Measurements from ENCODE around the gene VARS1.

DNA sequence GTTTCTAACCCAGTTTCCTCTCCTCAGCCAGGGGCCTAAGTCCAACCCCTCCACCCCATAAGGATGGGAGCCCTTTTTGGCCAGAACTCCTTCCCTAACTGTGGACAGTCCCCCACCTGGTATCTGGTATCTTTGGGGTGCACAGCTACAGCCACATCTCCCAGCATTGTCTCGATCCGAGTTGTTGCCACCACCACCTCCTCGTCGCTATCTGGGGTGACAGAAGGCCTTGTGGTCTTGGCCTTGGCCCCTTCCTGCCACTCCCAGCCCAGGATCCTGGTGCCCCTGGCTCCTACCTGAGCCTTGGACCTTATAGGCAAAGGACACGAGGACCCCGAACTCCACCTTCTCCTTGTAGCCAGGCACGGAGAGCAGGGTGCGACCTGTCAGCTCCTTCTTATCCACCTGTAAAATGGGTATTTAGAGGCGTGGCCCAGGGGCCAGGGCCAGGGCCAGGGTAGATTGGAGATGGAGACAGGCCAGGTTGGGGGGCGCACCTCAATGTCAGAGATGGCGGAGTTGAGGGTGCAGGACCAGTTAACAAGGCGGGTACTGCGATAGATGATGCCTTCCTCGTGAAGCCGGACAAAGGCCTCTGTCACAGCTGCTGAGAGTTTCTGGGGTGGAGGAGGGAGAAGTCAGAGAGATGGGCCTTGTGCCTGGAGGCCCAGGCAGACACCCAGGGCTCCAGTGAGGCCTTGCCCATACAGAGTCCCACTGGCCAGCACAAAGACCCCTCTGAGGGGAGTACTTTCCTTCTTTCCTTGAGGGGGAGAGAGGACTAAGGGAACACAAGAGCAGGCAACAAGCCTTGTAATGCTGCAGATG is 11.2 kb downstream of the VARS1 start:
- TF ChIP-seq, protein P1, sequence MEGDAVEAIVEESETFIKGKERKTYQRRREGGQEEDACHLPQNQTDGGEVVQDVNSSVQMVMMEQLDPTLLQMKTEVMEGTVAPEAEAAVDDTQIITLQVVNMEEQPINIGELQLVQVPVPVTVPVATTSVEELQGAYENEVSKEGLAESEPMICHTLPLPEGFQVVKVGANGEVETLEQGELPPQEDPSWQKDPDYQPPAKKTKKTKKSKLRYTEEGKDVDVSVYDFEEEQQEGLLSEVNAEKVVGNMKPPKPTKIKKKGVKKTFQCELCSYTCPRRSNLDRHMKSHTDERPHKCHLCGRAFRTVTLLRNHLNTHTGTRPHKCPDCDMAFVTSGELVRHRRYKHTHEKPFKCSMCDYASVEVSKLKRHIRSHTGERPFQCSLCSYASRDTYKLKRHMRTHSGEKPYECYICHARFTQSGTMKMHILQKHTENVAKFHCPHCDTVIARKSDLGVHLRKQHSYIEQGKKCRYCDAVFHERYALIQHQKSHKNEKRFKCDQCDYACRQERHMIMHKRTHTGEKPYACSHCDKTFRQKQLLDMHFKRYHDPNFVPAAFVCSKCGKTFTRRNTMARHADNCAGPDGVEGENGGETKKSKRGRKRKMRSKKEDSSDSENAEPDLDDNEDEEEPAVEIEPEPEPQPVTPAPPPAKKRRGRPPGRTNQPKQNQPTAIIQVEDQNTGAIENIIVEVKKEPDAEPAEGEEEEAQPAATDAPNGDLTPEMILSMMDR (conservative IDR thresholded peaks at IDR 0.05; ENCODE audit: low read depth in 2 of 2) = no peak
- no peak for TF ChIP-seq EZH2 (IDR thresholded peaks at IDR 0.05; ENCODE audit: low read depth, unreplicated experiment)
- TF ChIP-seq POLR2AphosphoS5 (IDR thresholded peaks at IDR 0.05; ENCODE audit: low read depth) = no peak
- TF ChIP-seq CREB1 (CRISPR knock-in tag; IDR thresholded peaks at IDR 0.05; ENCODE audit: low read depth) = no peak
- TF ChIP-seq, protein P2, sequence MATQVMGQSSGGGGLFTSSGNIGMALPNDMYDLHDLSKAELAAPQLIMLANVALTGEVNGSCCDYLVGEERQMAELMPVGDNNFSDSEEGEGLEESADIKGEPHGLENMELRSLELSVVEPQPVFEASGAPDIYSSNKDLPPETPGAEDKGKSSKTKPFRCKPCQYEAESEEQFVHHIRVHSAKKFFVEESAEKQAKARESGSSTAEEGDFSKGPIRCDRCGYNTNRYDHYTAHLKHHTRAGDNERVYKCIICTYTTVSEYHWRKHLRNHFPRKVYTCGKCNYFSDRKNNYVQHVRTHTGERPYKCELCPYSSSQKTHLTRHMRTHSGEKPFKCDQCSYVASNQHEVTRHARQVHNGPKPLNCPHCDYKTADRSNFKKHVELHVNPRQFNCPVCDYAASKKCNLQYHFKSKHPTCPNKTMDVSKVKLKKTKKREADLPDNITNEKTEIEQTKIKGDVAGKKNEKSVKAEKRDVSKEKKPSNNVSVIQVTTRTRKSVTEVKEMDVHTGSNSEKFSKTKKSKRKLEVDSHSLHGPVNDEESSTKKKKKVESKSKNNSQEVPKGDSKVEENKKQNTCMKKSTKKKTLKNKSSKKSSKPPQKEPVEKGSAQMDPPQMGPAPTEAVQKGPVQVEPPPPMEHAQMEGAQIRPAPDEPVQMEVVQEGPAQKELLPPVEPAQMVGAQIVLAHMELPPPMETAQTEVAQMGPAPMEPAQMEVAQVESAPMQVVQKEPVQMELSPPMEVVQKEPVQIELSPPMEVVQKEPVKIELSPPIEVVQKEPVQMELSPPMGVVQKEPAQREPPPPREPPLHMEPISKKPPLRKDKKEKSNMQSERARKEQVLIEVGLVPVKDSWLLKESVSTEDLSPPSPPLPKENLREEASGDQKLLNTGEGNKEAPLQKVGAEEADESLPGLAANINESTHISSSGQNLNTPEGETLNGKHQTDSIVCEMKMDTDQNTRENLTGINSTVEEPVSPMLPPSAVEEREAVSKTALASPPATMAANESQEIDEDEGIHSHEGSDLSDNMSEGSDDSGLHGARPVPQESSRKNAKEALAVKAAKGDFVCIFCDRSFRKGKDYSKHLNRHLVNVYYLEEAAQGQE (IDR thresholded peaks at IDR 0.05; ENCODE audit: unreplicated experiment) = no peak
- no peak for TF ChIP-seq EZH2phosphoT487 (IDR thresholded peaks at IDR 0.05; ENCODE audit: unreplicated experiment)
- TF ChIP-seq, protein P3, sequence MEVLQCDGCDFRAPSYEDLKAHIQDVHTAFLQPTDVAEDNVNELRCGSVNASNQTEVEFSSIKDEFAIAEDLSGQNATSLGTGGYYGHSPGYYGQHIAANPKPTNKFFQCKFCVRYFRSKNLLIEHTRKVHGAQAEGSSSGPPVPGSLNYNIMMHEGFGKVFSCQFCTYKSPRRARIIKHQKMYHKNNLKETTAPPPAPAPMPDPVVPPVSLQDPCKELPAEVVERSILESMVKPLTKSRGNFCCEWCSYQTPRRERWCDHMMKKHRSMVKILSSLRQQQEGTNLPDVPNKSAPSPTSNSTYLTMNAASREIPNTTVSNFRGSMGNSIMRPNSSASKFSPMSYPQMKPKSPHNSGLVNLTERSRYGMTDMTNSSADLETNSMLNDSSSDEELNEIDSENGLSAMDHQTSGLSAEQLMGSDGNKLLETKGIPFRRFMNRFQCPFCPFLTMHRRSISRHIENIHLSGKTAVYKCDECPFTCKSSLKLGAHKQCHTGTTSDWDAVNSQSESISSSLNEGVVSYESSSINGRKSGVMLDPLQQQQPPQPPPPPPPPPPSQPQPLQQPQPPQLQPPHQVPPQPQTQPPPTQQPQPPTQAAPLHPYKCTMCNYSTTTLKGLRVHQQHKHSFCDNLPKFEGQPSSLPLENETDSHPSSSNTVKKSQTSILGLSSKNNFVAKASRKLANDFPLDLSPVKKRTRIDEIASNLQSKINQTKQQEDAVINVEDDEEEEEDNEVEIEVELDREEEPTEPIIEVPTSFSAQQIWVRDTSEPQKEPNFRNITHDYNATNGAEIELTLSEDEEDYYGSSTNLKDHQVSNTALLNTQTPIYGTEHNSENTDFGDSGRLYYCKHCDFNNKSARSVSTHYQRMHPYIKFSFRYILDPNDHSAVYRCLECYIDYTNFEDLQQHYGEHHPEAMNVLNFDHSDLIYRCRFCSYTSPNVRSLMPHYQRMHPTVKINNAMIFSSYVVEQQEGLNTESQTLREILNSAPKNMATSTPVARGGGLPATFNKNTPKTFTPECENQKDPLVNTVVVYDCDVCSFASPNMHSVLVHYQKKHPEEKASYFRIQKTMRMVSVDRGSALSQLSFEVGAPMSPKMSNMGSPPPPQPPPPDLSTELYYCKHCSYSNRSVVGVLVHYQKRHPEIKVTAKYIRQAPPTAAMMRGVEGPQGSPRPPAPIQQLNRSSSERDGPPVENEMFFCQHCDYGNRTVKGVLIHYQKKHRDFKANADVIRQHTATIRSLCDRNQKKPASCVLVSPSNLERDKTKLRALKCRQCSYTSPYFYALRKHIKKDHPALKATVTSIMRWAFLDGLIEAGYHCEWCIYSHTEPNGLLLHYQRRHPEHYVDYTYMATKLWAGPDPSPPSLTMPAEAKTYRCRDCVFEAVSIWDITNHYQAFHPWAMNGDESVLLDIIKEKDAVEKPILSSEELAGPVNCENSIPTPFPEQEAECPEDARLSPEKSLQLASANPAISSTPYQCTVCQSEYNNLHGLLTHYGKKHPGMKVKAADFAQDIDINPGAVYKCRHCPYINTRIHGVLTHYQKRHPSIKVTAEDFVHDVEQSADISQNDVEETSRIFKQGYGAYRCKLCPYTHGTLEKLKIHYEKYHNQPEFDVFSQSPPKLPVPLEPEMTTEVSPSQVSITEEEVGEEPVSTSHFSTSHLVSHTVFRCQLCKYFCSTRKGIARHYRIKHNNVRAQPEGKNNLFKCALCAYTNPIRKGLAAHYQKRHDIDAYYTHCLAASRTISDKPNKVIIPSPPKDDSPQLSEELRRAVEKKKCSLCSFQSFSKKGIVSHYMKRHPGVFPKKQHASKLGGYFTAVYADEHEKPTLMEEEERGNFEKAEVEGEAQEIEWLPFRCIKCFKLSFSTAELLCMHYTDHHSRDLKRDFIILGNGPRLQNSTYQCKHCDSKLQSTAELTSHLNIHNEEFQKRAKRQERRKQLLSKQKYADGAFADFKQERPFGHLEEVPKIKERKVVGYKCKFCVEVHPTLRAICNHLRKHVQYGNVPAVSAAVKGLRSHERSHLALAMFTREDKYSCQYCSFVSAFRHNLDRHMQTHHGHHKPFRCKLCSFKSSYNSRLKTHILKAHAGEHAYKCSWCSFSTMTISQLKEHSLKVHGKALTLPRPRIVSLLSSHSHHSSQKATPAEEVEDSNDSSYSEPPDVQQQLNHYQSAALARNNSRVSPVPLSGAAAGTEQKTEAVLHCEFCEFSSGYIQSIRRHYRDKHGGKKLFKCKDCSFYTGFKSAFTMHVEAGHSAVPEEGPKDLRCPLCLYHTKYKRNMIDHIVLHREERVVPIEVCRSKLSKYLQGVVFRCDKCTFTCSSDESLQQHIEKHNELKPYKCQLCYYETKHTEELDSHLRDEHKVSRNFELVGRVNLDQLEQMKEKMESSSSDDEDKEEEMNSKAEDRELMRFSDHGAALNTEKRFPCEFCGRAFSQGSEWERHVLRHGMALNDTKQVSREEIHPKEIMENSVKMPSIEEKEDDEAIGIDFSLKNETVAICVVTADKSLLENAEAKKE (CRISPR knock-in tag; IDR thresholded peaks at IDR 0.05) = no peak
- no peak for TF ChIP-seq NANOG (IDR thresholded peaks at IDR 0.05; ENCODE audit: borderline replicate concordance)
- TF ChIP-seq ZNF331 (CRISPR knock-in tag; IDR thresholded peaks at IDR 0.05; ENCODE audit: low read depth) = no peak
- TF ChIP-seq, protein P4, sequence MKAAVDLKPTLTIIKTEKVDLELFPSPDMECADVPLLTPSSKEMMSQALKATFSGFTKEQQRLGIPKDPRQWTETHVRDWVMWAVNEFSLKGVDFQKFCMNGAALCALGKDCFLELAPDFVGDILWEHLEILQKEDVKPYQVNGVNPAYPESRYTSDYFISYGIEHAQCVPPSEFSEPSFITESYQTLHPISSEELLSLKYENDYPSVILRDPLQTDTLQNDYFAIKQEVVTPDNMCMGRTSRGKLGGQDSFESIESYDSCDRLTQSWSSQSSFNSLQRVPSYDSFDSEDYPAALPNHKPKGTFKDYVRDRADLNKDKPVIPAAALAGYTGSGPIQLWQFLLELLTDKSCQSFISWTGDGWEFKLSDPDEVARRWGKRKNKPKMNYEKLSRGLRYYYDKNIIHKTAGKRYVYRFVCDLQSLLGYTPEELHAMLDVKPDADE (IDR thresholded peaks at IDR 0.05) = no peak
- TF ChIP-seq JUNB (IDR thresholded peaks at IDR 0.05; ENCODE audit: unreplicated experiment) = no peak
- no peak for TF ChIP-seq ZNF114 (CRISPR knock-in tag; IDR thresholded peaks at IDR 0.05)

Measured in GM23338 (cell line).